HG03196 (cell line): ENCODE measurements around the gene ZNF484.

ENCODE experiments used
- ATAC-seq: cut with Tn5 transposase; IDR thresholded peaks from one replicate; pipeline ENCODE4 v1.9.1; 2021; ENCODE audit not compliant: unreplicated experiment

ZNF484 gene

GRCh38 chr9:92795598-92796336, 82.1 kb downstream of the ZNF484 start:
- no peak for ATAC-seq
